AG08395 (cell line): ENCODE data around the gene ACSM5.
"Not testable (repeated sequence)": the region's sequence is repeated elsewhere in the genome, so short reads cannot be mapped to it uniquely, and the experiment has no call there.

Experiments used
- DNase-seq: peaks from one replicate; pipeline ENCODE4 v3.0.0; 2012; ENCODE audit warnings: mixed read lengths, low spot score

ACSM5 gene

DNA sequence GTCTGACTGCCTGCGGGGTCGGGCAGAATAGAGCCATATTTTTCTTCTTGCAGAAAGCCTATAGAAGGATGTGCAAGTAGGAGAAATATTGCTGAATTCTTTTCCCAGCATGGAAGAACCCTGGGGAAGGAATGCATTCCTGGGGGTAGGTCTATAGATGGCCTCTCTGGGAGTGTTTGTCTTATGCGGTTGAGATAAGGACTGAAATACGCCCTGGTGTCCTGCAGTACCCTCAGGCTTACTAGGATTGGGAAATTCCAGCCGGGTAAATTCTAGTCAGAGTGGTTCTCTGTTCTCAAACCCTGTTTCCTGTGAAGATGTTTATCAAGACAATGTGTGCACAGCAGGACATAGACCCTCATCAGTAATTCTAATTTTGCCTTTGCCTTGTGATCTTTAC lies 44.3 kb downstream of the ACSM5 start:
- DNase-seq = not testable (repeated sequence)

DNA sequence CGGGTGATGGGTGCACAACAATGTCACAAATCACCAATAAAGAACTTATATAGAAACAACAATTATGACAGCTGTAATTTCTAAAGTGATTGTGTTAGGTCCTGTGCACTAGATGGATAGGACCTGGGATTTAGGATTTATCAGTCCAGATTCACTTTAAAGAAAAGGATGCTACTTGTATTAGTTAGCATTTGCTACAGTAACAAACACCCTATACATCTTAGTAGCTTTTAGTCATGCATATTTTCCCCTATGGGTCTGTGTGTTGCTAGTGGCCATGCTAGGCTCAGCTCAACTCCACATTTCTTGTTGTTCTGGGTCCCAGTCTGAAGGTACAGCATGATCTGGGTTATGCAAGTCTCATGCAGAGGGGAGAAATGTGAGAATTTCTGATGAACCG lies 49.9 kb downstream of the ACSM5 start:
- not testable (repeated sequence) for DNase-seq

DNA sequence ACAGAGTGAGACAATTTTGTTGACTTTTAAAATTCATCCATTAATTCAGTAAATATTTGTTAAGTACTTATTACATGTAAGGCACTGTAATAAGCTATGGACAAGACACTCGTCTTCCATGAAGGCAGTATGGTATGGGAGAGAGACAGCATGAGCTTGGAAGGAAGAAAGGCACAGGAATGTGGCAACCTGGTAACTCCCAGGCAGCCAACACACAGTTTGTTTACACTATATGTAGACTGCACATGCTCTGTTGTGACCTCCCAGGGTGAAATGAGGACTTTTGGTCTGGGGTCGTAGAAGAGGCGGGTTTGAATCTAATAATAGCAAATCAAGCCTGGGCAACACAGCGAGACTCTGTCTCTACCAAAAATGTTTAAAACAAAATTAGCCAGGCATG lies 51.0 kb downstream of the ACSM5 start:
- not testable (repeated sequence) for DNase-seq

DNA sequence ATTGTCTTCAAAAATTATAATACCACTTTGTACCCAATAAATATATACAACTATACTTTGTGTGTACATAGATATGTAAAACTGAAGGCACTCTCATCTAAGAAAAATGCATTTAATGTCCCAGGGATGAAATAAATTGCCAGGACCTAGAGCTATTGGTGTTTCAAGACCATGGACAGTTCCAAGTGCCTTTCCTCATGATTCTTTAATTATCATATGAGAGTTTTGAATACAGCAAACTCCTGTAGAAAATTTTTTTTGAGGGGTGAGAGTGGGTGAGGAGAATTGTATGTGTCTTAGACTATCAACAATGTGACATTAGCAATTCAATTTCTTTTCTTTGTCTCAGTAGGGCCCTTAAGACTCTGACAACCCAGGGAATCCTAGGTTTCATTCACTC lies 59.6 kb downstream of the ACSM5 start:
- DNase-seq = not testable (repeated sequence)

DNA sequence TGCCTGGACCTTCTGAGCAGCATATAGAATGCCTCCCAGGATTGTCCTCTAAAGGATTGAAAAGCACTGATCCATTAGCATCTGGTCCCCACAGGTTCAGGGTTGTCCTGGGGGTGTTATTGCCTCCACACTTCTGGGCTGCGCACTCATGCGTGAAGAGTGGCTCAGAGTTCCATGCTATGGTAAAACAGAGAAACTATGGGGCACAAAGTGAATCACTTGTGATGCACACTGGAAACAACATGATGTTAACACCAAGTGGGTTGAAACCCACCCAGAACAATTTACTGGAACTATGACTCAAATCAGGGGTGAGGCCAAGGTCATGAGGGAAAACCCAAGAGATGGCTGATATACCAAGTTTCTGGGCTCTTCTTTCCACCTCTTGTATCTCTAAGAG lies 60.6 kb downstream of the ACSM5 start:
- DNase-seq = not testable (repeated sequence)

DNA sequence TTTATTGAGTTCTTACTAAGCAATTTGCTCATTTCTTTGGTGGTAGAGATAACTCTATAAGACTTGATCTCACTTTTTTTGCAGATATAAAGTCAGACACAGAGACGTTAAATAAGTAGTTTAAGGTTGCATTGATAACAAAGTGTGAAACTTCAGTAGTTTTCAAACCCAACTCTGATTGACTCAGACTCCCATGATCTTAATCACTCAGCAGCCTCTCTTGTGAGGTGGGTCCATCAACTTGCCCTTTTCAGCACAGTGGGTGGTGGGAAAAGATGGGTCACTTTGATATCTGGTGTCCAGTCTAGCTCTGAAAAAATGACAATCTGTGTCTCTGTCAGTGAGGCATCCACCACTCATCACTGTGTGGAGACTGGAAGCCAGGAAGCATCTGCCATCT lies 61.4 kb downstream of the ACSM5 start:
- DNase-seq = not testable (repeated sequence)

DNA sequence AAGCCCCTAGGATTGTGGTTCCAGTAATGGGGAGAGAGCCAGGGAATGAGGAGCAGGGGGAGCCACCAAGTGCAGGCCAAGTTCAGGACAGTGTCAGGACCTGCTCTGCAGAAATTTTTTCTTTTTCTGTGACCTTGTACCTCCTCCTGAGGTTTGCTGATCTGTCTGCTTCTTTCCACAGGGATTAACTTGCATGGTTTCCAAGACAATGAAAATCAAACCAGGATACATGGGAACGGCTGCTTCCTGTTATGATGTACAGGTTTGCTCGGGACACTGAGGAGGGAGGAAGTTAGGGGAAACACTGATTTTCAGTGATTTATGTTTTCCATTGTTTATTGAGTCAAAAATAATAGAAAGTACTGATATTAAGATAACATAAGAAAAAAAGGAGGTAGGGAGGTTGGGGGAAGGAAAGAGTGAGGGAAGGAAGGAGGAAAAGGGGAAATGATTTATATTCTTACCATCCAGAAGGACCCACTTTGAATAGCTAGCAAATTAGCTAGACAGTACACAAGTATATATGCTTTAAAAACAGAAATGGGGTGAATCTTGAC lies 67.9 kb downstream of the ACSM5 start:
- DNase-seq = not testable (repeated sequence)

DNA sequence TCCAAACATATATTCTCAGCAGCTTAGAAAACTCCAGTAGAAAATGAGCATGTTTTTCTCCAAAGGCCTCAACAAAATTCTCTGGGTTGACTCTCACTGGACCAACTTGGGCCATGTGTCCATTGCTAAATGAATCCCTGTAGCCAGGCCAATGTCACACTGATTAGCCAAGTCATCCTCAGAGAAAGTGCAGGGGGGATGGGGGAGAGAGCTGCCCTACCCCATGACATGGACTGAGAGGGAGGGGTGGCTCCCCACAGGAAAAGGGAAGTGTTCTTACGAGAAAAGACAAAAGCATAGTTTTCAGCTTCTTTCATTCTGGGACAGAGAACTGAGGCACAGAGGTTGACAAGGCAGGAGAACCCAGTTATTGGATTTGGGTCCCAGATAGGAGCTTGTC lies 74.7 kb downstream of the ACSM5 start:
- DNase-seq = not testable (repeated sequence)

DNA sequence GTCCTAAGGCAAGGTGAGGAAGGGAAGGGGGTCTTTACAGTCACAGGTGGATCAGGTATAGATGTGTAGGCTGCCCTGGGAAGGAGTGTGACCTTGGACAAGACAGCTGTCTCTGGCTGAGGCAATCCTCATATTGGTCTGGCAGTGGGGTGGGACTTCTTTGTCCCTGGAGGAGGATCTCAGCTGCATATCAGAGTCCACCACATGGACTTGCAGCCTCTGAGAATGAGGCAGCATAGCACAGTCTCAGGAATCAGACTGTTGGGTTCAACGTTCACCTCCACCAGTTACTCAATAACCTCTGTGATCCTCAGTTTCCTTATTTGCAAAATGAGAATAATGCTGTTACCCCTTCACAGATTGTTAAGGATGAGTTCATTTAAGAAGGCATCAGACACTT lies 75.4 kb downstream of the ACSM5 start:
- DNase-seq = no peak

DNA sequence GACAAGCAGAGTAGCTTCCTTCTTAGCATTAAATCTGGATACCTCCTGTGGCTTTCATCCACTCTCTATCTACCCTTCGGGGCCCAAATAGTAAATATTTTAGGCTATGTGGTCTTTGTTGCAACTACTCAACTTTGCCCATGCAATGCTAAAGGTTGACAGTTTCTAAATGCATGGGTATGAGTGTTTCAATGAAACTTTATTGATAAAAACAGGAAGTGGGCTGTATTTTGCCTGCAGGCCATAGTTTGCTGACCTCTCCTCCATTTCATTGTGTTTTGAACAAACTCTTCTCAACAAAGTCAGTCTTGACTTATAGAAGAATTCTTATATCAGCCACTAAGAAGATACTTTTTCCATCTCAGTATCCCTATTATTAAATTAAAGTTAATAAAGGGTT lies 76.1 kb downstream of the ACSM5 start:
- no peak for DNase-seq
